SHP77 treated with DMSO at 0.1 percent for 48 hours (cell line): ENCODE measurements around the gene PRPF31.

Experiments
- DNase-seq: peaks from one replicate; lab custom pipeline; 2025; lab: John Stamatoyannopoulos, UW

The PRPF31 gene

DNA sequence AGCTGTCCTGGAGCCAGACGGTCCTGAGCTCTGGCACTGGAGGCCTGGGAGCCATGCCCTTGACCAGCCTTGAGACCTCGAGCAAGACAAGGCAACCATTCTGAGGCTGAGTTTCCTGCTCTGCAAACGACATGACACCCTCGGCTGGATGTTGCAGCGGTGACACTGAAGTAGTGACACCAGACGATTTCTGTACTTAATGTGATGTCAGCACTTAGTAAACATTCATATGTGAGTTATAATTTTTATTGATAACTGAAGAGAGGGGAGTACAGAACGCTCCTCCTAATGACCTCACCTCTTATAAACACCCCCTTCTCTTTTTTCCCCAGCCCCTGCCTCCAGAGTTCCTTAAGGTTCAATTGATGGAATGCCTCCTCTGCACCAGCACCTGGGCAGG is 7.1 kb upstream of the PRPF31 start:
- DNase-seq, result no peak

DNA sequence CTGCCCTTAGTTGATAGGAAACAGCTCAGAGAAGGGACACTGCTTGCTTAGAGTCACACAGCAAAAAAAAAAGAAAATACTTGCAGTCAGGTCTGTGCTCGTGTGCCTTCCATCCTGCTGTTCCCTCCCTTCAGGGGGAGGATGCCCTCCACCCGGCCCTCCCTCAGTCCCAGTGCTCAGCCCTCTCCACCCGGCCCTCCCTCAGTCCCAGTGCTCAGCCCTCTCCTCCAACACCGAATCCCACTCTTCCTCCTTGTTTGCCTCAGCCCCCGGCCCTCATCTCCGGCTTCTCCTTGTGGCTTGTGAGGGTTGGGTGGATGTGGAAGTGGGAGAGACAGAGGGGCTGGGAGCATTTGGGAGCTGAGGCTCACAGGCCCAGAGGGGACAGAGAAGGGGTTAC is 5.9 kb upstream of the PRPF31 start:
- DNase-seq, result no peak

DNA sequence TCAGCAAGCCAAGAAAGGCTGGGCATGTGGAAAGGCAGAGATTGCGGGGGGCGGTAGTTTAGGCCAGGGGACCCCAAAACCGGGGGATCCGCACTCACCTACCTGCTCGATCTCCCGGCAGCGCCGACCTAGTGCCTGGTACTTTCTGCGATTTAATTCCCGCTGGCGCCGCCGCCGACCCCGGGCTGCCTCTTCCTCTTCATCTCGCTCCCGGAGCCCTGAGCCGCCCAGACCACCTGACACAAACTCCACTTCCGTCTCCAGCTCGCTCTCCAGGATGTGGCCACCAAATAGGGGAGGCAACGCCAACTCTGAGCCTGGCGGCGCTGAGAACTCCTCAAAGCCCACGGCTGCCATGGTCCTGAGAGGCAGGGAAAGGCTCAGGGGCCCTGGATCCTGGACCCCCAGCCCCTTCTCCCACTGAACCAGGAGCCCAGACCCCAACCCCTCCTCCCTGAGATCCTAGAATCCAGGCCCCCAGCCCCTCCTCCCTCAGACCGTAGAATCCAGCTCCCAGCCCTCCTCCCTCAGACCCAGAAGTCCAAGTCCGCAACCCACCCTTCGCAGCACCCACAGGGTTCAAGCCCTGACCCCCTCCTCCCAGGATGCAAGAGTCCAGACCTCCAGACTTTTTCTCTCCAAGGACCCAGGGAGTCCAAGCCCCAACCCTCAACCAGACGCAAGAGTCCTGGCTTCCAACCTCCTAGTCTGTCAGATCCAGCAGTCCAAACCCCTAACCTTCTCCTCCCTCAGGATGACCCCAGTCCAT is 1.0 kb upstream of the PRPF31 start:
- DNase-seq, result no peak

DNA sequence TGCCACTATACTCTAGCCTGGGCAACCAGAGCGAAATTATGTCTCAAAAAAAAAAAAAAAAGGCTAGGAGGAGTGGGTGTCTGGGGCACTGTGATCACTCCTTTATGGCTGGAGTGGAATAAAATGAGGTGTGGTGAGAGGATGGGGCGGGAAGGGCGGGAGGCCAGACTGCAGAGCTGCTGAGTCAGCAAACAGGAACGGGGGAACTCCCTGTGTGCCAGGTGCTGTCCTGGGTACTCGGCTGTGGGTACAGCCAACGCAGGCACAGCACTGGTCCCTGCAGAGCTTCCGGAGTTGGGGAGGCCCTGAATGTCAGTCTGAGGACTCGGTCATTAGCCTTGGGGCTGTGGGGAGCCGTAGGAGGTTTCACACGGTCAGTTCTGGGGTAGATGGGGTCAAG is 5.7 kb downstream of the PRPF31 start:
- no peak for DNase-seq

DNA sequence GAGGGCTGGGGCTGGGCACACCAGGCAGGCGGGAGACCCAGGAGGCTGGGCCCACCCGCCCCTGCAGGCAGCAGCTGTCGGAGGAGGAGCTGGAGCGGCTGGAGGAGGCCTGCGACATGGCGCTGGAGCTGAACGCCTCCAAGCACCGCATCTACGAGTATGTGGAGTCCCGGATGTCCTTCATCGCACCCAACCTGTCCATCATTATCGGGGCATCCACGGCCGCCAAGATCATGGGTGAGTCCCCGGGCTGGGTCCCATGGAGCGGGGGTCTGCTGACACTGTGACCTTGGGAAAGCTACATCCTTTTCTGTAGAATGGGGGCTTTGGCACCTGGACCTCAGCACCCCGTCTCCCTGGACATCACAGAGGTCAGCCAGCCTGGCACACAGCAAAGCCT is 8.1 kb downstream of the PRPF31 start:
- DNase-seq, result no peak

DNA sequence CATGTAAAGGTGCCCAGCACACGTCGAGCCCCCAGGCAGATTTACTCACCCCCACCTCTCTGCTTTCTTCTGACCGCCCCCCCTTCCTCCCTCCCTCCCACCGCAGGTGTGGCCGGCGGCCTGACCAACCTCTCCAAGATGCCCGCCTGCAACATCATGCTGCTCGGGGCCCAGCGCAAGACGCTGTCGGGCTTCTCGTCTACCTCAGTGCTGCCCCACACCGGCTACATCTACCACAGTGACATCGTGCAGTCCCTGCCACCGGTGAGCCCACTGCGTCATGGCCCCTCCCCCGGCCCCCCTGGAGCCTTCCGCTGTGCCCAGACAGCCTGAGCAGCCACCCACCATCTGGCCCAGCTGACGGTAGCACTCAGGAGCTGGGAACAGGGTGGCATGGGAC is 8.8 kb downstream of the PRPF31 start:
- DNase-seq, result no peak

DNA sequence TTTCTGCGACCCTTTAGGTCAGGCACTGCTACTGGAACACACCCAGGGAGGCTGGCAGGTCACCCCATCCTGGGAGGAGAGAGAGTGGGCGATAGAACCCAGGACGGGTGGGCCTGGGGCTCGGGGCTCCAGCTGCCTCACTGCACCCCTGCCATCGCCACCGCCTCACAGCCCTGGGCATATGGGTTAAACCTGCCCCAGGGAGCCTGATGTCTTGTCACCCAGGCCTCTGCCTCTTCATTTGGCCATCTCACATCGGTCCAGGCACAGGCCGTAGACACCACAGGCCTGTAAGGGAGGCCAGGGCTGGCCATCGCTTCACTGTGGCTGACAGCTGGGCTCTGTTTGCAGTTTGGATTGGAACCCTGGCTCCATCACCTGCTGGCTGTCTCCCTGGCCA is 10.2 kb downstream of the PRPF31 start:
- no peak for DNase-seq

DNA sequence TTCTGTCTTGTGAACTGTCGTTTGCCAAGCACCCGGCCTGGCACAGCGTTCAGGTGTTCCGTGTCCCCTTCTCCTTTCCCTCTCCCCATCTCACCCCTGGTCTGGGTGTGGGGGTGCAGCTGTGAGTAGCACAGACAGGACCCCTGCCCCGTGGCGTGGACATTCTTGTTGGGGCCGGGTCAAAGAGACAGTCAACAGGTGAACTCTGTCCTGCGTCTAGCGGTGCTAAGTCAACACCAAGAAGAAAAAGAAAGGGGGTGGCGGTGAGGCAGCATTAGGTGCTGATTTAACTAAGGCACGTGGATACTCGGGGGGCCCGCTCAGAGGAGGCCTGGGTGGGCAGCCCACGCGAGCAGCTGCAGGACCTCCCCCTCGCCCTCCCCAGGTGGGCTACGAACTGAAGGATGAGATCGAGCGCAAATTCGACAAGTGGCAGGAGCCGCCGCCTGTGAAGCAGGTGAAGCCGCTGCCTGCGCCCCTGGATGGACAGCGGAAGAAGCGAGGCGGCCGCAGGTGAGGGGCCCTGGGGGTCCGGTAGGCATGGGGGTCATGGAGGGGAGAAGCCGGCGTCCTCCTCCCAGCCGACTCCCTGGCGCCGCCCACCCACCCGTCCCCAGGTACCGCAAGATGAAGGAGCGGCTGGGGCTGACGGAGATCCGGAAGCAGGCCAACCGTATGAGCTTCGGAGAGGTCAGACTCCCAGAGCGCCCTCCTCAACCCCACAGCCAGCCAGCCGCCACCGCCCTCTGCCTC is 12.3 kb downstream of the PRPF31 start:
- no peak for DNase-seq

DNA sequence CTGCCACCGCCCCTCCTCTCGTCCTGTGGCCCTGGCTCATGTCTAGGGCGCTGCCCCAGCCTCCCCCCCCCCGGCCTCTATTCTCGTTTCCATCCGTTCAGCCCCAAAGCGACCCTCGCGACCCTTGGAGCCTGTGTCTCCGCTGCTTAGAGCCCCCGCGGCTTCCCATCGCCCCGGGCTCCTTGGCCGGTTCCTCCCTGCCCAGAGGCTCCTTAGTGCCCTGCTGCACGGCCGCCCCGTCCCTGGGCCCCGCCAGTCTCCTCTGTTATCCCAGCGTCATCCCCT is 12.8 kb downstream of the PRPF31 start:
- DNase-seq, result no peak

DNA sequence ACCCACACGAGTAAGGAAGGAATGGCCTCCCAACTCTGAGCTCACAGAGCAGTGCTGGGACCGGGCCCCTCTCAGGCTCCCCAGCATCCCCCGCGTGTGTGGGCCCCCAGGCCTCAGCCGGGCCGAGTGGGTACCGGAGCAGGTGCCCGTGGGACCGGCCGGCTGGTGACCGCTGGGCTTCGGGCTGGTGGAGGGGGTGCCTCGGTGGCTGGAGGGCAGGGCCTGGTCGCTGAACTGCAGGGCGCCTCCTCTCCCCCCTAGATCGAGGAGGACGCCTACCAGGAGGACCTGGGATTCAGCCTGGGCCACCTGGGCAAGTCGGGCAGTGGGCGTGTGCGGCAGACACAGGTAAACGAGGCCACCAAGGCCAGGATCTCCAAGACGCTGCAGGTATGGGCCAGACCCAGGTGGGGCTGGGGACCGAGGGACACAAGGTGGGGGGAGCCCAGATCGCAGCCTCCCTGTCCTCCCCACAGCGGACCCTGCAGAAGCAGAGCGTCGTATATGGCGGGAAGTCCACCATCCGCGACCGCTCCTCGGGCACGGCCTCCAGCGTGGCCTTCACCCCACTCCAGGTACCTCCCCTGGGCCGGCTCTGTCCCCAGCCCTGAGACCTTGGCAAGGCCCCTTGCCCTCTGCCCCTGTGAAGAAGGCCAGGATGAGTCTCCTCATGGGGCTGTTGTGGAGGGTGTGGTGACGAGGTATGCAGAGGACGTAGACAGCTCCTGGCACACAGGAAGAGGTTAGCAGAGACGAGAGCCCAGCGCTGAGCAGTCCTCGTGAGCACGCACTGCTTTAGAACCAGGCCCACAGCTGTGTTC is 13.5 kb downstream of the PRPF31 start:
- DNase-seq, result no peak

DNA sequence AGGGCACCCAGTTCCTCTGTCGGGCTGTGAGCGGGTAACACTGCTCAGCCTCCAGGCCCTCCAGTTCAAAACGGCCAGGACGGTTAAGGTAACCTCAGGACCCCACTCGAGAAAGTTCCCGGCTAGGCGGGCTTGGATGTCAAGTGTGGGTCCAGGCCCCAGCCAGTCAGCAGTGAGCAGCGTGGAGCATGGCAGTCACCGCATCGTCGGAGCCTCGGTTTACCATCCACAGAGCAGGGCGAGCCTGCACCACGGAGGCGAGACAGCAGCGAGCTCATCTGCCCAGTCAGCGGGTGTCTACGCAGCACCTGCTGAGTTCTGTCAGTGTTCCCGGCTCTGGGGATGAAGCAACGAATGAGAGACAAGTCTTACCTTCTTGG is 14.1 kb downstream of the PRPF31 start:
- DNase-seq, result no peak

DNA sequence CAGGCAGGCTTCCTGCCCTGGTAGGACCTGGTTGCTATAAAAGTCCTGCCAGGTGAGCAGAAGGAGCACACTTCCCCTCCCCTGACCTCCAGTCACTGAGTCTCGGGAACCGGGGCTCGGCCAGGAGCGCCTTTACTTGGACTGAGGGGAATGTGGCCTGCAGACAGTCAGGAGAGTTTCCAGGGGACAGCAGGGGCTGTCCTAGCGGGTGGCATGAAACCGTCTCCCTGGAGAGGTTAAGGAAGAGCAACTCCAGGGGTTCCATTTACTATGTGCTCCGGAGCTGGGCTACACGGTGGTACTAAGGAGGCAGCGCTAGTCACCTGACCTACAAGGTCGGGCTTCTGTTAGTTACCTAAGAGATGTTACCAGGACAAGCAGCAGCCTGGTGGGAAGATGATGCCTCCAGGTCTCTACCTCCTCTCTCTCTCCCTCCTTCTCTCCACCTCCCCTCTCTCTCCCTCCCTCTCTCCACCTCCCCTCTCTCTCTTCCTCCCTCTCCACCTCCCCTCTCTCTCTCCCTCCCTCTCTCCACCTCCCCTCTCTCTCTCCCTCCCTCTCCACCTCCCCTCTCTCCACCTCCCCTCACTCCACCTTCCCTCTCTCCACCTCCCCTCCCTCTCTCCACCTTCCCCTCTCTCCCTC is 17.9 kb downstream of the PRPF31 start:
- DNase-seq, result peak; percentile 5

DNA sequence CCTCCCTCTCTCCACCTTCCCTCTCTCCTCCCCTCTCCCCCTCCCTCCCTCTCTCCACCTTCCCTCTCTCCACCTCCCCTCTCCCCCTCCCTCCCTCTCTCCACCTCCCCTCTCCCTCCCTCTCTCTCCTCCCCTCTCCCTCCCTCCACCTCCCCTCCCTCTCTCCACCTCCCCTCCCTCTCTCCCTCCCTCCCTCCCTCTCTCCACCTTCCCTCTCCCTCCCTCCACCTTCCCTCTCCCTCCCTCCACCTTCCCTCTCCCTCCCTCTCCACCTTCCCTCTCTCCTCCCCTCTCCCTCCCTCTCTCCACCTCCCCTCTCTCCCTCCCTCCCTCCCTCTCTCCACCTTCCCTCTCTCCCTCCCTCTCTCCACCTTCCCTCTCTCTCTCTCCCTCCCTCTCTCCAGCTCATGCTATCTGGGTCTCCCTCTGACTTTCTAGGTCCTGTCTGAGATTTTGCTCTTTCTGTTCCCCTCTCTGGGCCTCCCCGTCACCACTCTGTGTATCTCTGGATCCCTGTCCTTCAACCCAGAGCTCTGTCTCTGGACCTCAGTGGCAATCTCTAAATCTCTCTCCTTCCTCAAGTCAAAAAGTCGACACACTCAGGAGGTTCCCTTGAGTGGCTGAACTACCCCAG is 18.5 kb downstream of the PRPF31 start:
- DNase-seq, result no peak

DNA sequence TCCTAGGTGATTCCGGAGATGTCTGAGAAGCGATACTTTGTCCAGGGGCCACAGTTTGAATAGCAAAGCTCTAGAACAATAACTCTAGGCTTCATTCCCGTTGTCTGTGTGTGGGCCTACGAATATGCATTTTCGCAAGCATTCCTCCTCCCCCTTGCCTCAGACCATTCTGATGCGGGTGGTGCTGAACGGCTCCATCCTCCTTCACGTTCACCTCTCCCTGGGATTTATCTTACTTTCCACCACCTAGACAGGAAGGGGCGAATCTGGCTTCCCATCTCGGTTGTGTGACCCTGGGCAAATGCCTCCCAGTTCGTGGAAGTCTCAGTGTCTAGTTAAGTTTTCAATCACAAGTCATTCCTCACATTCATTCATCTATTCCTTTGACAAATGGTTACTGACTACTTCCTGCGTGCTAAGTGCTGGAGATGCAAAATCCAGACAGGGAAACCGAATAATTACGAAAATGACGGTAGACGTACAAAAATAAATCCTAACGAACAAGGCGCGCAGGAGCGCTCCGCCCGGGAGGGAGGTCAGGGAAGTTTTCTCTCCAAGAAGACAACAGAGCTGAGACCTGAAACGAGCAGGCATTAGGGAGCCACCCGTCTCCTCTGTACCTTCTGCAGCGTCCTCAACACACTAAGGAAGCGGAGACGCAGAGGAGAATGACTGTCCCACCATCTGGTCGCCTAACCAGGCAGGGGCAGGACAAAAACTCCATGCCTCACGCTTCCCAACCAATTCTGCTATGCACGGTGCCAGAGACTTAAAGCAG is 20.7 kb downstream of the PRPF31 start:
- DNase-seq, result no peak

DNA sequence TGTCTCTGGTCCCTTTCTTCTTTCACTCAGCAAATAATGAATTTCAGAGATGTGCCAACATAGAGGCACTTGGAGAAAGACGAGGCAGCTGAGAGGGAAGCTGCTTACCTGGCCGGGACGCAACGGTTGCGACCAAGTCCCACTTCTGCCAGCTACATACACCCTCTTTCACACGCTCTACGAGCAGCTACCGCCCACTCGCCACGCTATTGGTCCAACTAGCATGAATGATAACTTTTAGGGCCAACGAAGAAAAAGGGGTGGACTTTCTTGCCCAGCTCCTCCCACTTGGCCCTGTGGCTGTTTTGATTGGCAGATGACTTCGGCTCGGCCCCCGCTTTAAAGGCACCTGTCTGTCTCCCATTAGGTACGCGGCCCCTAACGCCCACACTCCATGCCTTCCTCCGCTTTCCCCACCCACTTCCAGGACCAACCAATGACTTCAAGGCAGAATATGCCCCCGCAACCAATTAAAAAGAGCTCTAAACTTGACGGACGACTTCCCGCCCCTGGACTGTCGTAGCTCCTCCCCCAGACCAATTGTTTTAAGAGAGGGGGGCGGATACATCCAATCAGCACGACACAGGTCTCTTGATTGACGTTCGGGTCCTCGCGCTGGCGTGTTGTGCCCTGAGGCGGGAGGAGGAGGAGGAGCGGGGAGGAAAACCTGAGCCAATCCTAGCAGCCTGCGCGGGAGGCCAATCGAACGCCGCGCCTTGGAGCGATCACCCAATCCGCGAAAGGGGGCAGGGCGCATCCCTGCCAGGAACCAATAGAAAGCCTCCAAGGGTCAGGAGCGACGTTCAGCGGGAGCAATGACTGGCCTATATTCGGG is 21.5 kb downstream of the PRPF31 start:
- DNase-seq, result peak; percentile 99

DNA sequence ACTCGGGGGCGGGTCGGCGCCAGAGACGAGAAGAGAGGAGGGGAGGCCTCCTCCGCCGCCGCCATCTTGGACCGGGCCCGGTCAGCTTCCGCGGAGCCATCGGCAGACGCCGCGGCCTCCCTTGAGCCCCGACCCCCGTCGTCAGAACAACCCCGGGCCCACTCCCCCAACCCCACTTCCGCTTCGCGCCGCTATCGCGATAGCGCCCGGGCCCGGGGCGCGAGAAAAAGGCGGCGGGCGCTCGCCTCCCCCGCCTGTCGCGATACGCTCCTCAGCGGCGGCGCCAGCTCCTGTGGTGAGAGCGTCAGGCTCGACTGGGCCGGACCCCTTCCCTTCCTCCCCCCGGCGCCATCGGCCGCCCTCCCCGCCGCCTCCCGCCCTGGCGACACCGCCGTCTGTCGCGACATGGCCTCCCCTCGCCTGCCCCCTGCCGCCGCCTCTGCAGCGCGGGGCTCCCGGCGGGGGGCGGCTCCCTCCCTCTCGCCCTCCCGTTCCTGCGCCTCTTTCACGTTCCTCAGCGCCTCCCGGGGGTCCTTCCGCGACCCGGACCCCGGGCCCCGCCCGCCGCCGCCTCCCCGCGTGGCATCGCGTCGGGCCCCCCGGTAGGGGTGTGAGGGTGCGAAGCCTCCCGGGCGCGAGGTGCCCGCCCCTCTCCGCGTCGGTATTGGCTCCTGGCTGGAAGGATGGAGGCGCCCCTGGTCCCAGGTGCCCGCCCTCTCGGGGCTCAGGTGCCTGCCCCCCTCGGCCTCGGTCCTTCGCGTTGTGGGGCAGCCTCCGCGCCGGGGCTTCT is 22.3 kb downstream of the PRPF31 start, which contains the start of gene CNOT3:
CNOT3 (plus strand) TSS at position 64 of the 790 bp plus-strand sequence. CDS start 5,217 bp downstream, outside the sequence.
- no peak for DNase-seq

DNA sequence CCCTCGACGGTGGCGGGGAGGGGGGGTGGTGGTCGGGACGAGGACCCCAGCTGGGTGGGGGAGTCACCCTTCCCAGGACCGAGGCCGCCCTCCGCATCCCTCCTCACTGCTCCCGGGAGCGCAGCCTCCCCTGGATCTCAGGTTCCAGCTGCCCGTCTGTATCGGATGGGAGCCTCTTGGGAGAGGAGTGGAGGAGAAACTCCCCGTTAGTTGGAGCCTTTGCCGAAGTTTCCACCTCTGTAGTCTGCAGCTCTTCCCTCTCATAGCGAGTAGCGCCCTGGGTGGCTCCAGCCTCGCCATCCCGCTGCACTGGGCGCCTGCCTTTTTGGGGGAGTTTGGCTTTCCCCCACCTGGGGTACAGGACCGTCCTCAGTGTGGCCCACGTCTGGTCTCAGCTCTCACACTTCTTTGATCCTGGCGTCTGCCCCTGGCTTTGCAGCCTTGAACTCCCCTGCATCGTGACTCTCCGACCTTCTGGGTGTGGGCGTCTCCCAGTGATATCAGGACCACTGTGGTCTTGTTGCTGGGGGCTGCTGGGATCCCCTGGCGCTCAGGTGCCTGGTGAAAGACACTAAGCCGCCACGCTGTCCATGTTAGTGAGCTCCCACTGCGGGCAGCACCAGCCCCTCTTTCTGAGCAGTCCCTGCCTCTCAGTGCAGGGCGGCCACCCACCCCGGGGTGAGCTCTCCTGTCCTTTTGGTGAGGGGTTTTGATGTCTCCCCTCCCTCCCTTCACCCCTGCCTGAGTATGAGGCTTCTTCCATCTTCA is 23.1 kb downstream of the PRPF31 start:
- no peak for DNase-seq

DNA sequence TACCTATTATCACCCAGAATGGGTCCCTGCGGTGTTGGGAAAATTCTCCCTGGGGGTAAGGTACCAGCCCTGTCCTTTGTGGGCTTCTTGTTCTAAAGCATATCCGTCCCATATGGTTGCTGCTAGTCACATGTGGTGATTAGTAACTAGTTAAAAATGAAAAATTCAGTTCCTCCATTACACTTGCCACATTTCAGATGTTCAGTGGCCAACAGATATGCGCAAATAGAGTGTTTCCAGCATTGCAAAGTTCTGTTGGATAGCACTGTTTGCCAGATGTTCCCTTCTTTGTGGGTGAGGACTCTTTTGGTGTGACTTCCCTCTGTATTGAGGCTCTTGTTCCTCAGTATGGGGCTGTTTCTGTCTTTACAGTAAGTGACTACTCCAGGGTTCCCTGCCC is 25.8 kb downstream of the PRPF31 start:
- no peak for DNase-seq
